MM.1S (cell line): Measurements from ENCODE around the gene TPBGL.

Experiments
- EZH2 ChIP-seq: fragments of 300-600 bp; sonication (generic); optimal IDR thresholded peaks from 2 replicates; pipeline ENCODE3; 2017; ENCODE audit warnings: low read depth, mild to moderate bottlenecking, antibody characterized with exemption, low read length, mixed read lengths
- TF ChIP-seq, protein P1 (sequence below): fragments of 300-600 bp; sonication (generic); IDR thresholded peaks from 2 replicates; pipeline ENCODE4 v1.5.1; 2016; ENCODE audit warnings: antibody characterized with exemption, low read length, mixed read lengths

GRCh38 chr11:75272821-75273301 is 32.3 kb downstream of the TPBGL start:
- TF ChIP-seq, protein P1, sequence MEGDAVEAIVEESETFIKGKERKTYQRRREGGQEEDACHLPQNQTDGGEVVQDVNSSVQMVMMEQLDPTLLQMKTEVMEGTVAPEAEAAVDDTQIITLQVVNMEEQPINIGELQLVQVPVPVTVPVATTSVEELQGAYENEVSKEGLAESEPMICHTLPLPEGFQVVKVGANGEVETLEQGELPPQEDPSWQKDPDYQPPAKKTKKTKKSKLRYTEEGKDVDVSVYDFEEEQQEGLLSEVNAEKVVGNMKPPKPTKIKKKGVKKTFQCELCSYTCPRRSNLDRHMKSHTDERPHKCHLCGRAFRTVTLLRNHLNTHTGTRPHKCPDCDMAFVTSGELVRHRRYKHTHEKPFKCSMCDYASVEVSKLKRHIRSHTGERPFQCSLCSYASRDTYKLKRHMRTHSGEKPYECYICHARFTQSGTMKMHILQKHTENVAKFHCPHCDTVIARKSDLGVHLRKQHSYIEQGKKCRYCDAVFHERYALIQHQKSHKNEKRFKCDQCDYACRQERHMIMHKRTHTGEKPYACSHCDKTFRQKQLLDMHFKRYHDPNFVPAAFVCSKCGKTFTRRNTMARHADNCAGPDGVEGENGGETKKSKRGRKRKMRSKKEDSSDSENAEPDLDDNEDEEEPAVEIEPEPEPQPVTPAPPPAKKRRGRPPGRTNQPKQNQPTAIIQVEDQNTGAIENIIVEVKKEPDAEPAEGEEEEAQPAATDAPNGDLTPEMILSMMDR: no peak
- no peak for TF ChIP-seq EZH2
